Cardiac ventricle fibroblast (primary cell): ENCODE data around the gene GOLGB1. TPM values are rescaled to one million over a fixed set of nuclear protein-coding genes. Genes with fewer than 3 reads are reported as not detected.

Experiments used
- total RNA-seq: library from RNA; depleted of rRNA; stranded (reverse); fragments of >200 nt; gene quantifications from 2 replicates; pipeline ENCODE4 v1.2.3, GENCODE V29; 2015

The GOLGB1 gene, protein sequence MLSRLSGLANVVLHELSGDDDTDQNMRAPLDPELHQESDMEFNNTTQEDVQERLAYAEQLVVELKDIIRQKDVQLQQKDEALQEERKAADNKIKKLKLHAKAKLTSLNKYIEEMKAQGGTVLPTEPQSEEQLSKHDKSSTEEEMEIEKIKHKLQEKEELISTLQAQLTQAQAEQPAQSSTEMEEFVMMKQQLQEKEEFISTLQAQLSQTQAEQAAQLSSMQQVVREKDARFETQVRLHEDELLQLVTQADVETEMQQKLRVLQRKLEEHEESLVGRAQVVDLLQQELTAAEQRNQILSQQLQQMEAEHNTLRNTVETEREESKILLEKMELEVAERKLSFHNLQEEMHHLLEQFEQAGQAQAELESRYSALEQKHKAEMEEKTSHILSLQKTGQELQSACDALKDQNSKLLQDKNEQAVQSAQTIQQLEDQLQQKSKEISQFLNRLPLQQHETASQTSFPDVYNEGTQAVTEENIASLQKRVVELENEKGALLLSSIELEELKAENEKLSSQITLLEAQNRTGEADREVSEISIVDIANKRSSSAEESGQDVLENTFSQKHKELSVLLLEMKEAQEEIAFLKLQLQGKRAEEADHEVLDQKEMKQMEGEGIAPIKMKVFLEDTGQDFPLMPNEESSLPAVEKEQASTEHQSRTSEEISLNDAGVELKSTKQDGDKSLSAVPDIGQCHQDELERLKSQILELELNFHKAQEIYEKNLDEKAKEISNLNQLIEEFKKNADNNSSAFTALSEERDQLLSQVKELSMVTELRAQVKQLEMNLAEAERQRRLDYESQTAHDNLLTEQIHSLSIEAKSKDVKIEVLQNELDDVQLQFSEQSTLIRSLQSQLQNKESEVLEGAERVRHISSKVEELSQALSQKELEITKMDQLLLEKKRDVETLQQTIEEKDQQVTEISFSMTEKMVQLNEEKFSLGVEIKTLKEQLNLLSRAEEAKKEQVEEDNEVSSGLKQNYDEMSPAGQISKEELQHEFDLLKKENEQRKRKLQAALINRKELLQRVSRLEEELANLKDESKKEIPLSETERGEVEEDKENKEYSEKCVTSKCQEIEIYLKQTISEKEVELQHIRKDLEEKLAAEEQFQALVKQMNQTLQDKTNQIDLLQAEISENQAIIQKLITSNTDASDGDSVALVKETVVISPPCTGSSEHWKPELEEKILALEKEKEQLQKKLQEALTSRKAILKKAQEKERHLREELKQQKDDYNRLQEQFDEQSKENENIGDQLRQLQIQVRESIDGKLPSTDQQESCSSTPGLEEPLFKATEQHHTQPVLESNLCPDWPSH (N-terminal part only)
- 41.1 and 45.6 TPM in 2 replicates for total RNA-seq

GRCh38 chr3:121749276-121750086 is at the start of gene GOLGB1:
Gene GOLGB1, minus strand, starts transcription at chr3:121749741. Its CDS starts 18,770 bp downstream, at chr3:121730971.

GRCh38 chr3:121660356-121661171 is 89.0 kb downstream of the GOLGB1 start, which contains the start of gene HCLS1:
Gene HCLS1, minus strand, starts transcription at chr3:121660903. Its CDS starts 2,556 bp downstream, at chr3:121658347.

Other genes with a start within 250 kb of the GOLGB1 start
- gene POLQ, start 203.8 kb downstream of the GOLGB1 start, total RNA-seq: 0.19 and 0.68 TPM in 2 replicates
- not detected in 2 replicates for gene ARGFX, start 181.8 kb downstream of the GOLGB1 start, total RNA-seq
- gene FBXO40, start 156.4 kb downstream of the GOLGB1 start, total RNA-seq: not detected in 2 replicates
- 1.7 and 3.5 TPM in 2 replicates for gene HCLS1, start 88.8 kb downstream of the GOLGB1 start, total RNA-seq
- 3.2 and 6.9 TPM in 2 replicates for gene IQCB1, start 85.3 kb upstream of the GOLGB1 start, total RNA-seq
- gene EAF2, start 85.5 kb upstream of the GOLGB1 start, total RNA-seq: 2.0 and 3.6 TPM in 2 replicates
- gene SLC15A2, start 144.7 kb upstream of the GOLGB1 start, total RNA-seq: 0.06 and 0.54 TPM in 2 replicates